Measurements from ENCODE around the gene DCDC1. TPM values are rescaled to one million over a fixed set of nuclear protein-coding genes. Genes with fewer than 3 reads are reported as not detected.

Gene DCDC1
- polyA plus RNA-seq, 3 donors, result 0.03 TPM; not detected in 2

DNA sequence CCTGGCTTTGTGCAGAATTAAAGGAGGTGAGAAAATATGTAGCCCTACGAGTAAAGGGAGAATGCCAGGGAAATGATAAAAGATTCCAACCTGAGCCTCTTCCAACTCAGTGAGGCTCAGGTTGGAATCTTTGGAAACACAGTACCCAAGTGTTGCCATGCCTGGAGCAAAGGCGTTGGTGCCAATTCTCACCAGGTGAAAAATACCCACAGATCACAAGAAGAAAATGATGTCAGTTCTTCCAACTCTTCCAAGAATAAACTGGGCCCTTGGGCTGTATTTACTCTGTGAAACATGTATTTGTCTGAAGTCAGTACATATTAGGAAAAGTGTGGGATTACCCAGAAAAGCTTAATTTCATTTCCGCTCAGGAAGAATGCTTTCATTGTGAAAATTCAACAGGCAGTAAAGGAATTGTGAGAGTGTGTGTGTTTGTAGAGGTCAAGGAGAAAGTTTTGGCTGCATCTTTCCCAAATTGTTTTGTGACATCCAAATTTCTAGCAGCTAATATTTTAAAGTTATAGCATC is 548.0 kb downstream of the DCDC1 start:
- H3K4me1 ChIP-seq (ENCODE audit: control insufficient read depth in 1 of 2, insufficient read depth in 2 of 2, low read length in 2 of 2), result no peaks in the 10 kb centered on the region
- no peaks in the 10 kb centered on the region for H3K36me3 Mint-ChIP-seq
- H3K4me3 Mint-ChIP-seq, result no peak overlapping the region
- H3K27me3 Mint-ChIP-seq (ENCODE audit: low read depth in 3 of 3), result peaks cover 0 to 2% (median 0%) of the 10 kb centered on the region in 3 donors
- no peak for DNase-seq
- no peaks in the 10 kb centered on the region for H3K36me3 ChIP-seq (replicated peaks in 1 of 2; ENCODE audit: control insufficient read depth in 1 of 2, insufficient read depth in 2 of 2, low read length in 2 of 2)
- H3K27ac ChIP-seq (ENCODE audit: low read depth in 1 of 2, low read length in 2 of 2), result no peak overlapping the region
- H3K9me3 Mint-ChIP-seq, result peaks cover 0 to 5% (median 2%) of the 10 kb centered on the region in 7 donors
- H3K79me2 ChIP-seq (ENCODE audit: insufficient read depth, low read length), result no peaks in the 10 kb centered on the region
- H3K9me3 ChIP-seq (replicated peaks in 1 of 2; ENCODE audit: control insufficient read depth in 1 of 2, insufficient read depth in 1 of 2, low read length in 2 of 2), result no peaks in the 10 kb centered on the region
- 100% methylated on average over 1 of the region's 3 CpGs for WGBS (ENCODE audit: insufficient coverage)
- TF ChIP-seq, protein P1, sequence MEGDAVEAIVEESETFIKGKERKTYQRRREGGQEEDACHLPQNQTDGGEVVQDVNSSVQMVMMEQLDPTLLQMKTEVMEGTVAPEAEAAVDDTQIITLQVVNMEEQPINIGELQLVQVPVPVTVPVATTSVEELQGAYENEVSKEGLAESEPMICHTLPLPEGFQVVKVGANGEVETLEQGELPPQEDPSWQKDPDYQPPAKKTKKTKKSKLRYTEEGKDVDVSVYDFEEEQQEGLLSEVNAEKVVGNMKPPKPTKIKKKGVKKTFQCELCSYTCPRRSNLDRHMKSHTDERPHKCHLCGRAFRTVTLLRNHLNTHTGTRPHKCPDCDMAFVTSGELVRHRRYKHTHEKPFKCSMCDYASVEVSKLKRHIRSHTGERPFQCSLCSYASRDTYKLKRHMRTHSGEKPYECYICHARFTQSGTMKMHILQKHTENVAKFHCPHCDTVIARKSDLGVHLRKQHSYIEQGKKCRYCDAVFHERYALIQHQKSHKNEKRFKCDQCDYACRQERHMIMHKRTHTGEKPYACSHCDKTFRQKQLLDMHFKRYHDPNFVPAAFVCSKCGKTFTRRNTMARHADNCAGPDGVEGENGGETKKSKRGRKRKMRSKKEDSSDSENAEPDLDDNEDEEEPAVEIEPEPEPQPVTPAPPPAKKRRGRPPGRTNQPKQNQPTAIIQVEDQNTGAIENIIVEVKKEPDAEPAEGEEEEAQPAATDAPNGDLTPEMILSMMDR (IDR thresholded peaks at IDR 0.05), result no peak
- H3K4me3 ChIP-seq (replicated peaks in 1 of 3; ENCODE audit: low read depth in 2 of 3, low read length in 3 of 3), result no peak overlapping the region
- H4K20me1 ChIP-seq (ENCODE audit: insufficient read depth, low read length), result no peaks in the 10 kb centered on the region
- H3K4me1 Mint-ChIP-seq, result no peaks in the 10 kb centered on the region
- no peak overlapping the region for H3K9ac ChIP-seq (ENCODE audit: insufficient read depth, low read length, poor library complexity, severe bottlenecking)
- intact Hi-C loops (cut with micrococcal nuclease), result no loop called here
- no peak overlapping the region for H3K27ac Mint-ChIP-seq
- no peaks in the 10 kb centered on the region for H3K27me3 ChIP-seq (ENCODE audit: control insufficient read depth in 2 of 2, insufficient read depth in 2 of 2, low read length in 2 of 2)
- no peak overlapping the region for H2AFZ ChIP-seq (ENCODE audit: insufficient read depth, low read depth, low read length, poor library complexity, severe bottlenecking)
- no peak overlapping the region for H3K4me2 ChIP-seq (replicated peaks; ENCODE audit: extremely low read depth, low read length, poor library complexity, severe bottlenecking)

DNA sequence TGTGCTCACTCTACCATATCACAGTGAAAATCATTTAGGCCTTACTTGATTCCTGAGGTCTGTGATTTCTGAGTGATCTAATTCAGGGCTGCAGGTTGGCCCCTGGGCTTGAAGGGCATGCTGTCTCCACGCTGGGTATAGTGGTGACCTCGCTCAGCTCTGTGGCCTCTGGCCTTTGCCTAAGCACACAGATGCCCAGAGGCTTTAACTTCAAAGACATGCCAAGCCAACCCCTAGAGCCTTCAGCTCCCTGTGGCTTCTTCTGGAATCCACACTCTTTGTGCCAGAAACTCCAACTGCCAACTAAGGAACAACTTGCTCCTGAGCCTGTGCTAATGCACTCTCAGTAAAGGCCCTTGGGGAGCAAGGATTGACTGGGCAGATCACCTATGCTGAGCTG is 550.8 kb downstream of the DCDC1 start:
- Mint-ChIP-seq H3K36me3 (no peaks in the 10 kb centered on the region), H3K9me3 (peaks cover 0 to 6% (median 2%) of the 10 kb centered on the region in 7 donors), H3K4me1 (no peaks in the 10 kb centered on the region), H3K27me3 (ENCODE audit: low read depth in 3 of 3) (peaks cover 0 to 2% (median 0%) of the 10 kb centered on the region in 3 donors), H3K27ac (no peak overlapping the region), H3K4me3 (no peak overlapping the region)
- Histone ChIP-seq H3K4me2 (replicated peaks; ENCODE audit: extremely low read depth, low read length, poor library complexity, severe bottlenecking) (no peak overlapping the region), H2AFZ (ENCODE audit: insufficient read depth, low read depth, low read length, poor library complexity, severe bottlenecking) (no peak overlapping the region), H3K79me2 (ENCODE audit: insufficient read depth, low read length) (no peaks in the 10 kb centered on the region), H3K4me1 (ENCODE audit: control insufficient read depth in 1 of 2, insufficient read depth in 2 of 2, low read length in 2 of 2) (no peaks in the 10 kb centered on the region), H3K9me3 (replicated peaks in 1 of 2; ENCODE audit: control insufficient read depth in 1 of 2, insufficient read depth in 1 of 2, low read length in 2 of 2) (no peaks in the 10 kb centered on the region), H3K27me3 (ENCODE audit: control insufficient read depth in 2 of 2, insufficient read depth in 2 of 2, low read length in 2 of 2) (no peaks in the 10 kb centered on the region), H3K9ac (ENCODE audit: insufficient read depth, low read length, poor library complexity, severe bottlenecking) (no peak overlapping the region), H3K36me3 (replicated peaks in 1 of 2; ENCODE audit: control insufficient read depth in 1 of 2, insufficient read depth in 2 of 2, low read length in 2 of 2) (no peaks in the 10 kb centered on the region), H4K20me1 (ENCODE audit: insufficient read depth, low read length) (no peaks in the 10 kb centered on the region), H3K4me3 (replicated peaks in 1 of 3; ENCODE audit: low read depth in 2 of 3, low read length in 3 of 3) (no peak overlapping the region), H3K27ac (ENCODE audit: low read depth in 1 of 2, low read length in 2 of 2) (no peak overlapping the region)
- intact Hi-C loops (cut with micrococcal nuclease), result no loop called here
- DNase-seq, result no peak
- TF ChIP-seq, protein P1 (IDR thresholded peaks at IDR 0.05), result no peak
- WGBS (ENCODE audit: insufficient coverage), result 79% methylated on average over 2 of the region's 2 CpGs

All from CD14-positive monocyte (primary cell).